Tibial artery (tissue), 4 donors: ENCODE measurements around the gene DLG2.

Source experiments
- DNase-seq, 2 donors: peaks; one replicate each; pipeline ENCODE4 v3.0.0-alpha.2; 2019
- H3K27ac ChIP-seq, 2 donors: fragments of 200-600 bp; sonication (generic) in 1 of 2; 1 replicate in 1 of 2; 2 replicates in 1 of 2; pipeline ENCODE4 v1.5.1; 2018 to 2019; ENCODE audit warnings: mild to moderate bottlenecking in 1 of 2
- H3K27me3 ChIP-seq, 2 donors: fragments of 200-600 bp; sonication (generic) in 1 of 2; one replicate each; pipeline versions ENCODE4 v1.5.1 to v1.6.0; 2016 to 2019
- H3K36me3 ChIP-seq, 3 donors: fragments of 200-600 bp; sonication (generic) in 2 of 3; one replicate each; pipeline ENCODE4 v1.5.1; 2016 to 2019; ENCODE audit warnings: mild to moderate bottlenecking in 2 of 3
- H3K4me1 ChIP-seq, 4 donors: fragments of 200-600 bp; sonication (generic) in 2 of 4; 1 replicate in 3 of 4; 2 replicates in 1 of 4; pipeline ENCODE4 v1.5.1; 2016 to 2019
- H3K4me3 ChIP-seq, 2 donors: fragments of 200-600 bp; sonication (generic) in 1 of 2; 1 replicate in 1 of 2; 2 replicates in 1 of 2; pipeline ENCODE4 v1.5.1; 2018 to 2019; ENCODE audit warnings: mild to moderate bottlenecking in 2 of 2
- H3K9me3 ChIP-seq, 3 donors: fragments of 200-600 bp; sonication (generic) in 1 of 3; one replicate each; pipeline ENCODE4 v1.5.1; 2016 to 2019
- intact Hi-C: fragments of 100-400 bp; cut with DNase I; formaldehyde crosslinking; loops from one replicate; pipeline ENCODE4 v1.15.0; 2023; ENCODE audit warnings: low total_unique reads
- TF ChIP-seq, protein P1 (sequence below), 2 experiments: fragments of 200-600 bp in 1 of 2; fragments of 450-650 bp in 1 of 2; IDR thresholded peaks; one replicate each; pipeline ENCODE4 v1.5.1; 2017 to 2019; ENCODE audit warnings: antibody characterized with exemption in 2 of 2, mild to moderate bottlenecking in 1 of 2, moderate library complexity in 1 of 2

The DLG2 gene

DNA sequence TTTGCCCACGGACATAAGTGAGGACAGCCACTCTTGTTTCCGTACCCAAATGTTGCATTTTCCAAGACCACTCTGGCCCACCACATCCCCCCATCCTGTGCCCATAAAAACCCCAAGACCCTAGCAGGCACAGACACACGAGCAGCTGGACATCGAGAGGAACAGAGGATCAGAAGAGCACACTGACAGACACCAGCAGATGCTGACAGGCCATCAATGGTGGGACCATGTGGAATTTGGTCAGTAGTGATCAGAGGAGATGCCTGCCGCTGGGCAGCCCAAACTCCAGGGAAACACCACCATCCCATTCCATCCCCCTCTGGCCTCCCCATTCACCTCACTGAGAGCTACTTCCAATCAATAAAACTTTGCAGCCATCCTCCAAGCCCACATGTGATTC lies 87.0 kb downstream of the DLG2 start:
- no peaks in the 10 kb centered on the region for H3K27me3 ChIP-seq
- intact Hi-C loops, result loop anchor here (5.0 kb wide), 1 partner anchor 863 kb away; no protein-coding TSS in a partner anchor
- DNase-seq, result no peak
- peaks cover 0 to 7% (median 2%) of the 10 kb centered on the region in 4 donors for H3K4me1 ChIP-seq
- TF ChIP-seq, protein P1, sequence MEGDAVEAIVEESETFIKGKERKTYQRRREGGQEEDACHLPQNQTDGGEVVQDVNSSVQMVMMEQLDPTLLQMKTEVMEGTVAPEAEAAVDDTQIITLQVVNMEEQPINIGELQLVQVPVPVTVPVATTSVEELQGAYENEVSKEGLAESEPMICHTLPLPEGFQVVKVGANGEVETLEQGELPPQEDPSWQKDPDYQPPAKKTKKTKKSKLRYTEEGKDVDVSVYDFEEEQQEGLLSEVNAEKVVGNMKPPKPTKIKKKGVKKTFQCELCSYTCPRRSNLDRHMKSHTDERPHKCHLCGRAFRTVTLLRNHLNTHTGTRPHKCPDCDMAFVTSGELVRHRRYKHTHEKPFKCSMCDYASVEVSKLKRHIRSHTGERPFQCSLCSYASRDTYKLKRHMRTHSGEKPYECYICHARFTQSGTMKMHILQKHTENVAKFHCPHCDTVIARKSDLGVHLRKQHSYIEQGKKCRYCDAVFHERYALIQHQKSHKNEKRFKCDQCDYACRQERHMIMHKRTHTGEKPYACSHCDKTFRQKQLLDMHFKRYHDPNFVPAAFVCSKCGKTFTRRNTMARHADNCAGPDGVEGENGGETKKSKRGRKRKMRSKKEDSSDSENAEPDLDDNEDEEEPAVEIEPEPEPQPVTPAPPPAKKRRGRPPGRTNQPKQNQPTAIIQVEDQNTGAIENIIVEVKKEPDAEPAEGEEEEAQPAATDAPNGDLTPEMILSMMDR (IDR thresholded peaks at IDR 0.05), result no peak
- no peaks in the 10 kb centered on the region for H3K9me3 ChIP-seq
- H3K4me3 ChIP-seq, result no peak overlapping the region
- H3K27ac ChIP-seq, result no peak overlapping the region
- H3K36me3 ChIP-seq, result peaks cover 9 to 11% (median 10%) of the 10 kb centered on the region in 3 donors

DNA sequence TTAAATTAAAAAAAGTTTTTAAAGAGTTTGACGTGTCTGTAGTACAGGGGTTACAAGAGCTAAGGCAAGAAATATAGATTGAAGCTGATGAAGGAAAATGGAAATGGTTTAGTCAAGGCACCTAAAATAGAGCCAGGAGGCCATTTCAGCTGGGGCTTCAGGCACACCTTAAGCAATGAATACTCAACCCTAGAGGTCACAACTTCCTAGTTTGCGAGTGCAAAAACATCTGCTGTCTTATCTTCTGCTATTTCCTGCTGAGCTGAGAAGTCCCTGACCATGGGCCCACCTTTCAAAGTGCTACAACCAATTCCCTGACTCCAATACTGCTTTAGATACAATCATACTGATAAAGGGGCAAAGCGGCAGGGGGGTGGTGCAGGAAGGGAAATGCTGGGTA lies 87.4 kb downstream of the DLG2 start:
- no peak for DNase-seq
- intact Hi-C loops, result loop anchor here (5.0 kb wide), 1 partner anchor 862 kb away; no protein-coding TSS in a partner anchor

DNA sequence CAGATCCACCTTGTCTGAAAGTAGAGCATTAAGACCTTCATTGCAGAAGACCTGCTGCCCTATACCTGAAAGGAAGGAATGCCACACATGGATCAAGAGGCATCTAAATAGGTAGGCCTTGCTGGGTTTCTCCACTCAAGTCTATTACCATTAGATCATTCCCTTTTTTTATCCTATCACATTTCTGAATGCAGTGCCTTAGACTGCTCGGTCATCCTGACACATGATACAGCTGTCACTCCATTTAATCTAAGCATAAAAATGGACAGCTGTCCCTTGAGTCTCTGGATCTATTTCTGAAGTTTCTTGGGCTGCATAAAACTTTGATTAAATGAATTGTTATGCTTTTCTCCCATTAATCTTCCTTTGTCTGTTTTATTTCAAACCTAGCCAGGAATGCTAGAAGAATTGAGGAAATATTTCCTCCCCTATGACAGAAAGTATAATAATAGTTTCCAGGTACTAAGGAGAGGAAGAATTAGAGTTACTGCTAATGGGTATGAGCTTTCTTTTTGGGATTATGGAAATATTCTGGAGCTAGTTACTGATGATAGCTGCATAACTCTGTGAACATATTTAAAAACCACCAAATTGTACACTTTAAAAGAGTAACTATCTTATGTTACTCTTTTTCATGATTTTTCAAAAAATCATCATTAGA lies 88.0 kb downstream of the DLG2 start:
- TF ChIP-seq, protein P1 (IDR thresholded peaks at IDR 0.05), result no peak
- no peaks in the 10 kb centered on the region for H3K27me3 ChIP-seq
- H3K27ac ChIP-seq, result no peak overlapping the region

More for the DNA sequence above, 87.4 kb downstream of the DLG2 start:
- TF ChIP-seq, protein P1 (IDR thresholded peaks at IDR 0.05), result no peak
- Histone ChIP-seq H3K27ac (no peak overlapping the region), H3K4me1 (peaks cover 0 to 7% (median 2%) of the 10 kb centered on the region in 4 donors), H3K27me3 (no peaks in the 10 kb centered on the region), H3K9me3 (no peaks in the 10 kb centered on the region), H3K4me3 (no peak overlapping the region), H3K36me3 (peaks cover 9 to 14% (median 14%) of the 10 kb centered on the region in 3 donors)

DNA sequence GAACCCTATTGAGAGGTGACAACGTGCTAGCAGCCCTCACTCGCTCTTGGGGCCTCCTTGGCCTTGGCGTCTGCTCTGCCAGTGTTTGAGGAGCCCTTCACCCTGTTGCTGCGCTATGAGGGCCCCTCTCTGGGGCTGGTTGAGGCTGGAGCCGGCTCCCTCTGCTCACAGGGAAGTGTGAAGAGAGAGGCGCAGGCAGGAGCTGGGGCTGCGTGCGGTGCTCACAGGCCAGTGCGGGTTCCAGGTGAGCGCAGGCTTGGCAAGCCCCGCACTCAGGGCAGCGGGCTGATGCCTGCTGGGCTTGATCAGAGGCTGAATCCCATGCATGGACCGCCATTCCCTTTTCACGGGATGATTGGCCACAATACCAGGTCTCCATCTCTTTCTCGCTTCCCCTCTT lies 90.7 kb downstream of the DLG2 start:
- Histone ChIP-seq H3K27me3 (no peaks in the 10 kb centered on the region), H3K36me3 (peaks cover 9 to 19% (median 15%) of the 10 kb centered on the region in 3 donors), H3K4me3 (no peak overlapping the region), H3K9me3 (no peaks in the 10 kb centered on the region), H3K27ac (no peak overlapping the region), H3K4me1 (peaks cover 0 to 7% (median 3%) of the 10 kb centered on the region in 4 donors)
- DNase-seq, result no peak
- TF ChIP-seq, protein P1 (IDR thresholded peaks at IDR 0.05), result no peak
- intact Hi-C loops, result no loop called here

More for the DNA sequence above, 88.0 kb downstream of the DLG2 start:
- Histone ChIP-seq H3K9me3 (no peaks in the 10 kb centered on the region), H3K4me1 (peaks cover 0 to 7% (median 2%) of the 10 kb centered on the region in 4 donors), H3K36me3 (peaks cover 9 to 19% (median 15%) of the 10 kb centered on the region in 3 donors), H3K4me3 (no peak overlapping the region)
- intact Hi-C loops, result no loop called here
- DNase-seq, result no peak

DNA sequence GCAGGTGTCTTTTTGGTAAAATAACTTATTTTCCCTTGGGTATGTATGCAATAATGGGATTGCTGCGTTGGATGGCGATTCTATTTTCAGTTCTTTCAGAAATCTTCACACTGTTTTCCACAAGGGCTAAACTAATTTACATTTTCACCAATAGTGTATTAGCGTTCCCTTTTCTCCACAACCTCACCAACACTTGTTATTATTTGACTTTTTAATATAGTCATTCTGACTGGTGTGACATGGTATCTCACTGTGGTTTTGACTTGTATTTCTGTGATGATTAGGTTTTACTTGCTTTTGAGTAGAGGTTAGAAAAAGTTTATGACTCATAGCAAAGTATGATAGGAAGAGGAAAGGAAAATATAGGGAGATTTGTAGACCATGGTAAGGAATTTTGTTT lies 92.3 kb downstream of the DLG2 start:
- Histone ChIP-seq H3K9me3 (no peaks in the 10 kb centered on the region), H3K4me3 (no peak overlapping the region), H3K27ac (no peak overlapping the region), H3K36me3 (peaks cover 9 to 19% (median 15%) of the 10 kb centered on the region in 3 donors), H3K27me3 (no peaks in the 10 kb centered on the region), H3K4me1 (peaks cover 0 to 5% (median 0%) of the 10 kb centered on the region in 4 donors)
- intact Hi-C loops, result no loop called here
- no peak for DNase-seq
- TF ChIP-seq, protein P1 (IDR thresholded peaks at IDR 0.05), result no peak
